Measurements from ENCODE around the gene WNT3A. TPM values are rescaled to one million over a fixed set of nuclear protein-coding genes. Genes with fewer than 3 reads are reported as not detected.

WNT3A gene
- polyA plus RNA-seq, 3 donors, result 0.12 to 0.23 (median 0.22) TPM

DNA sequence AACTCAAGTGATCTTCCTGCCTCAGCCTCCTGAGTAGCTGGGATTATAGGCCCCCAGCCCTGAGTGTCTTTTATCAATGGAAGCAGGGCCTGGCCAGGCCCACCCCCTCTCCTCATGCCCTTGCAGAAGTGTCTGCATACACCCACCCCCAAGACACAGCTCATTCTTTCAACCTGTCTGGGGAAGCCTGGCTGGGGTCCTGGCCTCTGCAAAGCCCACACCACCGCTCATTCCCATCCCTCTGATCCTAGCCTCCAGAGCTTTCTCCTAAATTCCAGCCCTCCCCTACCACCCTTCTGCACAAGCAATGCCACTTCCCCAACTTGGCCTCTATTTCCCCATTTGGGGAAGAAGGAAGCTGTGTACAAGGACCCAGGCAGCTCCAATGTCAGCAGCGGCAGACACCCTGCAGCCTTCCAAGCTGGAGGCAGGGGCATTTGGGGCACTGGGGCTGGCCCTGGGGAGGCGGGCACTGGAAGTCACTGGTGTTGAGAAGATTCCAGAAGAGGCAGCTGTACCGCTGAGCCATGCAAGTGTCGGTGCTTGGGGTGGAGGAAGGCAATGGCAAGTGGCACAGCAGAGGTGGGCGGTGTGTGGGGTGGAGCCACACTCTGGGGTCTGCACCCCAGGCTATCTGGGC, 42.0 kb downstream of the WNT3A start:
- DNase-seq, result no peak

- no peak for DNase-seq
Measured at GRCh38 chr1:228050571-228051231, 43.9 kb downstream of the WNT3A start.

GRCh38 chr1:228058172-228058948, 51.6 kb downstream of the WNT3A start:
- no peak for DNase-seq

DNA sequence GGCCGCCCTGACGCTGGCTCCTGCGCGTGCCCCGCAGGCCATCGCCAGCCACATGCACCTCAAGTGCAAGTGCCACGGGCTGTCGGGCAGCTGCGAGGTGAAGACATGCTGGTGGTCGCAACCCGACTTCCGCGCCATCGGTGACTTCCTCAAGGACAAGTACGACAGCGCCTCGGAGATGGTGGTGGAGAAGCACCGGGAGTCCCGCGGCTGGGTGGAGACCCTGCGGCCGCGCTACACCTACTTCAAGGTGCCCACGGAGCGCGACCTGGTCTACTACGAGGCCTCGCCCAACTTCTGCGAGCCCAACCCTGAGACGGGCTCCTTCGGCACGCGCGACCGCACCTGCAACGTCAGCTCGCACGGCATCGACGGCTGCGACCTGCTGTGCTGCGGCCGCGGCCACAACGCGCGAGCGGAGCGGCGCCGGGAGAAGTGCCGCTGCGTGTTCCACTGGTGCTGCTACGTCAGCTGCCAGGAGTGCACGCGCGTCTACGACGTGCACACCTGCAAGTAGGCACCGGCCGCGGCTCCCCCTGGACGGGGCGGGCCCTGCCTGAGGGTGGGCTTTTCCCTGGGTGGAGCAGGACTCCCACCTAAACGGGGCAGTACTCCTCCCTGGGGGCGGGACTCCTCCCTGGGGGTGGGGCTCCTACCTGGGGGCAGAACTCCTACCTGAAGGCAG, 52.3 kb downstream of the WNT3A start:
- DNase-seq, result peak; percentile 15

DNA sequence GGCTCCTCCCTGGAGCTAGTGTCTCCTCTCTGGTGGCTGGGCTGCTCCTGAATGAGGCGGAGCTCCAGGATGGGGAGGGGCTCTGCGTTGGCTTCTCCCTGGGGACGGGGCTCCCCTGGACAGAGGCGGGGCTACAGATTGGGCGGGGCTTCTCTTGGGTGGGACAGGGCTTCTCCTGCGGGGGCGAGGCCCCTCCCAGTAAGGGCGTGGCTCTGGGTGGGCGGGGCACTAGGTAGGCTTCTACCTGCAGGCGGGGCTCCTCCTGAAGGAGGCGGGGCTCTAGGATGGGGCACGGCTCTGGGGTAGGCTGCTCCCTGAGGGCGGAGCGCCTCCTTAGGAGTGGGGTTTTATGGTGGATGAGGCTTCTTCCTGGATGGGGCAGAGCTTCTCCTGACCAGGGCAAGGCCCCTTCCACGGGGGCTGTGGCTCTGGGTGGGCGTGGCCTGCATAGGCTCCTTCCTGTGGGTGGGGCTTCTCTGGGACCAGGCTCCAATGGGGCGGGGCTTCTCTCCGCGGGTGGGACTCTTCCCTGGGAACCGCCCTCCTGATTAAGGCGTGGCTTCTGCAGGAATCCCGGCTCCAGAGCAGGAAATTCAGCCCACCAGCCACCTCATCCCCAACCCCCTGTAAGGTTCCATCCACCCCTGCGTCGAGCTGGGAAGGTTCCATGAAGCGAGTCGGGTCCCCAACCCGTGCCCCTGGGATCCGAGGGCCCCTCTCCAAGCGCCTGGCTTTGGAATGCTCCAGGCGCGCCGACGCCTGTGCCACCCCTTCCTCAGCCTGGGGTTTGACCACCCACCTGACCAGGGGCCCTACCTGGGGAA, 53.0 kb downstream of the WNT3A start:
- DNase-seq, result peak; percentile 50

- no peak for DNase-seq
Measured at GRCh38 chr1:228060458-228061190, 53.8 kb downstream of the WNT3A start.

DNA sequence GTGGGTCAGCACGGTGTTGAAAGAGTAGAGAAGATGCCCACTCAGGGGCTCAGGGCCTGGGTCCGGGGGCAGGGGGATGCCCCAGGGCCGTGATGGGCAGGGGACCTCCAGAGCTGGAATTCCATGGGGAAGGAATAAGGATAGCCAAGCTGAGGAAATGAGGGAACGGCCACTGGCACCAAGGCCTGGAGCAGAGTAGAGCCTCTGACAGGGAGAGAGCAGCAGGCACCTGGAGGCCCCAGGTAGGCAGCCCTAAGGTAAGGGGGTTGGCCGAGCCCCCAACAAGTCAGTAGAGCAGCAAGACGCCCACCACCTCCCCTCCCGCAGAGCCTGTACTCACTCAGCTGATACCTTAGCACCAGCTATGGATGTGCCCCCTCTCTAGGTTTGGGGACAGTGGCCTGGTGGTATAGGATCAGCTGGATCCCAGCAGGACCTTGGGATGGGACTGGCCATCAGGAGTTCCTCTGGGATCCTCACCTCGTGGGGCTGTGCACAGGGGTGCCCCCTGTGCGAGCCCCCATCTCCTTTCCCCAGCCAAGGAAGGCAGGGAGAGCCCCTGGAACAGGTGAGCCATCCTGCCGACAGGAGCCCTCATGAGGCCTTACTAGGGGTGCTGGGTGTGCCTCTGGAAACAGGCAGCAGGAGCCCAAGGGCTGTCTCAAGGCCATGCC, 54.8 kb downstream of the WNT3A start:
- DNase-seq, result no peak

DNA sequence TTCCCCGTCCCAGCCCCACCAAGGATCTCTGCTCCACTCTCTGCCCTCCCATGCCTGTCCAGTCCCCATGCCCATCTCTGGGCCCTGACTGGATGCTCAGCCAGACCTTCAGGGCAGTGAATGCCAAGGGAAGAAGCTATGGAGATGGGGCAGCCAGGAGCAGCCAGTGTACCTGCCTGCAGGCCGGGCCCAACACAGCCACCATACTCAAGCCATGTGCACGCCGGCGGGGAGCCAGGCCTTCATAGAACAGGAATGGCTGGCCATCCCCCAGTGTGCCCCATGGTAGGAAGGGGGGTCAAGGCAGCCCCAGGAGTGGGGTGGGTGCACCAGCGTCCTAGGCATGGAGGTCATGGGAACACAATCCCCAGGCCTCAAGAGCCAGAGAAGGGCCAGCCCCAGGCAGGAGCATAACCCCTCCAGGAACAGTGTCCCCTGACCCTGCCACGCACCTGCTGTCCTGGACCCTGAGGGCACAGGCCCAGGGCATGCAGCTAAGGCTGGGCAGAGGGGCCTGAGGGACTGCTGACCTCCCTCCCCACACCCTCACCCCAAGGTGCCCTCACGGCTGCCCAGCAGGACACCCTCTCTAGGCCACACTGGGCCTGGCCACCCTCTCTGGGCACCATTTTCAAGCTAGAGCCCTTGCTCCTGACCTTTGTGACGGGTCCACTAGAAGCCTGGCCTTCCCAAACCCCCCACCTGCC, 55.4 kb downstream of the WNT3A start:
- no peak for DNase-seq

GRCh38 chr1:228062812-228063211, 56.0 kb downstream of the WNT3A start:
- DNase-seq, result no peak

DNA sequence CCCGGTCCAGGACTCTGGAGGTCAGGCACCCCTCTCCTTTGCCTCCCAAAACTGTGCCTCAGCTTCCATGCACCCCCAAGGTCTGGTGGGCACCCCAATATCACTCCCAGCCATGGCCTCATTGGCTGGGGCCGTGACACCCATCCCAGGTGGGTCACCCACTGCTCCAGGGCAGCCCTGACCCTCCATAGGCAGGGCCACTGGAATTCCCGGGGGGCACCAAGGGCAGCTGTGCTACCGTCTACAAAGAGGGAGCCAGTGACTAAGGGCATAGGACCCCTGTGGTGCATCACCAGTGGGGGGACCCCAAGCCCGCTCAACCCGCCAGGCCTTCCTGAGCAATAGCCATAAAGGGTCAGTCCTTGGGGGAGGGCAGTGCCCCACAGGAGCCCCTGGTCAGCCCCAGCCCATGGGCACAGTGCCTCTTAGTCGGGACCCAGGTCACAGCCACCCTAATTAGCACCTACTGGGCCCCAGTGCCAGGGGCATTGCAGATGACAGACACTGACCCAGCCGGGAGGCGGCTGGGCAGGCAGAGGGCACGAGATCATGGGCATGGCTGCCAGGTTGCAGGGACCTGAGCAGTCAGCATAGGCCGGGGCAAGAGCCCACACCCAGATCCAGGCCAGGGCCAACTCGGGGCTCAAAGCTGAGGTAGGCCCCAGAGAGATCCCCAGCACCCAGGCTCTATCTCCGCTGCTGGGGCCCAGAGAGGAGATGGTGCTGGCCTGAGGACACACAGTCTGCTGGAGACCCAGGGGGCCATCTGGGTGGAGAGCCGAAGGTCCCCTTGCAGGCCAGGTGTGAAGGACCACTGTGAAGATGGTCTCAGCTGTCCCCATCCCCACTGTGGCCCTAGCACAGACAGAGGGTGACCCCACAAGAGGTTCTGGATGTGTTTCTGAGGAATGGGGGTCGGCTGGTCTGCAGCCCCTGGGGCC, 56.7 kb downstream of the WNT3A start:
- no peak for DNase-seq

GRCh38 chr1:228064296-228064695, 57.5 kb downstream of the WNT3A start:
- no peak for DNase-seq

DNA sequence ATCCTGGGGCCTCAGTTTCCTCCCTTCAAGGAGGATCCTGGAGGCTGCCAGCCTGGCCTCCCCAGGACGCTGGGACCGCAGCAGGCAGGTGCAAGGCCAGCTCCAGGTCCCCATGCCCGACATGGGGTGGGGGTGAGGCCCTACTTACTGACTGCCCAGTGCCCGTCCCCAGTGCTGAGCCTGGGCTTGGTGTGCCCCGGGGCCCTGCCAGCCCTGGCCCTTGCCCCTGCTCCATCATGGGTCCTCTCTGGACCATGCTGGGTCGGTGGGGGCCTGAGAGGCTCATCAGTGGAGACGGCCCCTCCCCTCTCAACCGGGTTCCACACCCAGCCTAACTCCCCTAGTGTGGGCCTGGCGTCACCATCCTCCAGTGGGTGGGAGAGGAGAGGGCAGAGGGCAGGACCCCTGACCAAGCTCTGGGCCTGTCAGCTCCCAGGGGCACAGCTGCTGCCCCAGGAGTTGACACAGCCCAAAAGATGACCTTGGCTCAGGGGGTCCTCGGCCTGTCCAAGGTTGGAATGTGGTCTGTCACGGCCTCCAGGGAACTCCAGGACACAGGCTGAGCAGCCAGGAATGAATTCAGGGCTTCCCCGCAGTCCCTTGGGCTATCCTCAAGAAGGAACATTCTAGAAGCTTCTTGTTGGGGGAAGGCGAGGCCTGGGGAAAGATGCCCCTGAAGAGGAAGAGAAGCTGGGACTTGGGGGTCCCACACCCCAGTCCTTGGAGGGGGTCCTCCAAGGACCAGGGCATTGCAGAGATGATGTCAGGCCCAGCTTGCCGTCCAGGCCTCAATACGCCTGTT, 58.1 kb downstream of the WNT3A start:
- DNase-seq, result no peak

DNA sequence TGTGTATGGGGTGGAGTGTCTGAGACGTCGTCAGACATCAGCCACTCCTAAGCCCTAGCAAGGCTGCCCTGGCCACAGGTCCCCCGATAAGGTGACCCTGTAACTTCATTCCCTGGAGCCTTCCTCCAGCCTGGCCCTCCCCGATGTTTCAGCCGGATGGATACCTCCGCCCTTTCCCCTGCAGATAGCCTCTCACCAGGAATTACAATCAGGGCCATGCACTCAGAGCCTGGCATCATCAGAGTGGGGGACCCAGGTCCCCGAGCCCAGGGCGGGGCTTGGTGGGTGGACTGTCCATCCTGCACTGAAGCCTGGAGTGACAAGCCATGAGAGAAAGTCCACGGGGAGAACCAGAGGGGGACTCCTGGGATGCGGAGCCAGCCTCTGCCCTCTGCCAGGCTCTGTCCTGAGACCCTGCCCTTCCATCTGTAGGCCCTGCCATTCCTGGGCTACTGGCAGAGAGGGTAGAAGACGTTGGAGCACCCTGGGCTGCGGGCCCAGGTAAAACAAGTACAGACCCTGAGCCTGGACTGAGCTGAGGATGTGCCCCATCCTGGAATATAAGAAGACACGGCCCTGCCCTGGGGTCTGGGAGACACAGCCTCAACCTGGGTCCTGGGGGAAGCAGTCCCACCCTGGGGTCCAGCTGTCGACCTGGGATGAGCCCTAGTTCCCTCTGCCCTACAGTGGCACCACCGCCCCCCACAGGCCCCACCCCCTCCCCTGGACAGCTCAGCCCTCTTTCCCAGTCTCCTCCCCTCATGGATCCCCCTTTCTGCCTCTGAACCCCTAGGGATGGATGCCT, 58.9 kb downstream of the WNT3A start:
- no peak for DNase-seq

DNA sequence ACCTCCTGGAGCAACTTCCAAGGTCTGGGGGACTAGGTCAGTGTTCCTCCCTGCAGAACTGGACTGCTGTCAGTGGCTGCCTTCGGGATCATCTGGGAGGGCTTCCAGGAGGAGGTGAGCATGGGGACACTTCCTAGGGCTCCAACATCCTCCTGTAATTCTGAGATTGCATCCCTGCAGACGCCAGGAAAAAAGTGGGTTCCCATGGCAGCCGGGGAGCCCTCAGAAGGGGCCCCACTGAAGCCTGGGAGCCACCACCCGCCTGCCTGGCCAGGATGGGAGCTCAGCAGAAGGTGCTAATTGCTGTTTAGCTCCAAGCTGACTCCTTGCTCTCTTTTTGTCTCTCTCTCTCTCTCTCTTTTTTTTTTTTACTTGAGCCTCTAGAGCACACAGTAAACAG, 59.6 kb downstream of the WNT3A start:
- no peak for DNase-seq

DNA sequence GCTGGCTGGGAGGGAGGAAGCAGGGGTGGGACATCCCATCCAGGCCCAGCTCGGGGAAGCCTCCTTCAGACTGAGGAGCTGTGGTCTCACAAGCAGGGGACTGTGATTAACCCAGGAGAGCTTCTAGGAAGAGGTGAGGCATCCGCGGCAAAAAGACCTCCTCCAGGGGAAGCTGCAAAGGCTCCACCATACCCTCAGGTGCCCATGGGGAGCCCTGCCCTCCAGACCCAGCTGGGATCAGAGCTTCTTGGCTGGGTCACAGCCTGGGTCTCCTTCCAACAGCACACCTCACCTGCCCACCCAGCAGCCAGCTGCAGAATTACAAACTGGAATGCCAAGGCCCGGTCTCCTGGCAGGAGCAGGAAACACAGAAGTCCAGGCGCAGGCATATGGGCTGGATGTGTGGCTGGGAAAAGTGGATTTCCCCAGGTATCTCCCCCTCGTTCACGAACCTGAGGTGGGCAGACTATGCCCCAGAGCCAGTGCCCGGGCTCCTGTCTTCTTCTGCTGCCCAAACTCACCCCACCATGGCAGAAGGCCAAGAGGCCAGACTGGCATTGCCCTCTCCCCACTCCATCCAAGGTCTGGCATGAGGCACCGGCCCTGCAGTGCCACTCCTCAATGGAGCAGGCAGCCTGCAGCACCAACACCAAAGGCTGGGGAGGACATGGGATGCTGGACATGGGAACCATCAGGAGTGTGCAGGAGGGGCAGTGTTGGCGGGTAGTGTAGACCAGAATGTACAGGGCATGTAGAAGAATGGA, 60.3 kb downstream of the WNT3A start:
- no peak for DNase-seq

DNA sequence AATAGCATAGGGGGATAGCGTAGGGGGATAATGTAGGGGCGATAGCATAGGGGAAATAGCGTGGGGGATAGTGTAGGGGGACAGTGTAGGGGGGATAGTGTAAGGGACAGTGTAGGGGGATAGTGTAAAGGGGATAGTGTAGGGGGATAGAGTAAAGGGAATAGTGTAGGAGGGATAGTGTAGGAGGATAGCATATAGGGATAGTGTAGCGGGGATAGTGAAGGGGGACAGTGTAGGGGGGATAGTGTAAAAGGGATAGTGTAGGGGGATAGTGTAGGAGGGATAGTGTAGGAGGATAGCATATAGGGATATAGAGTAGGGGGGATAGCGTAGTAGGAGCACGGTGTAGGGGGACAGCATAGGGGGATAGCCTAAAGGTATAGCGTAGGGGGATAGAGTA, 61.6 kb downstream of the WNT3A start:
- no peak for DNase-seq

All from renal pelvis (tissue), 4 donors.